ENCODE data around the gene MYLK4.

The MYLK4 gene

GRCh38 chr6:2760882-2761842 is 10.4 kb upstream of the MYLK4 start:
- H3K9me3 ChIP-seq (ENCODE audit: insufficient read depth, low read depth, low read length) = no peaks in the 10 kb centered on the region
- peak overlapping the region; percentile 56 for H3K4me2 ChIP-seq (ENCODE audit: low read depth, low read length, poor library complexity, severe bottlenecking)
- H3K9ac ChIP-seq (ENCODE audit: low read depth, low read length, poor library complexity, severe bottlenecking) = peak overlapping the region; percentile 44
- peak overlapping the region; percentile 73 for H2AFZ ChIP-seq (ENCODE audit: low read length)
- H3K9me2 ChIP-seq (replicated peaks; ENCODE audit: low read depth, low read length) = no peaks in the 10 kb centered on the region
- peaks cover under 1% of the 10 kb centered on the region for H4K20me1 ChIP-seq (ENCODE audit: insufficient read depth, low read length, poor library complexity, severe bottlenecking)
- H3K79me2 ChIP-seq (ENCODE audit: insufficient read depth, low read length) = peaks cover 7% of the 10 kb centered on the region
- TF ChIP-seq EZH2phosphoT487 (IDR thresholded peaks at IDR 0.05; ENCODE audit: borderline replicate concordance) (no peak), CTCF (conservative IDR thresholded peaks at IDR 0.05; ENCODE audit: low read length) (peak; percentile 82)
- peaks cover 14% of the 10 kb centered on the region for H3K4me1 ChIP-seq (ENCODE audit: insufficient read depth, low read length, poor library complexity, severe bottlenecking)
- no peaks in the 10 kb centered on the region for H3K36me3 ChIP-seq (ENCODE audit: insufficient read depth, low read length)
- H3K27me3 ChIP-seq (ENCODE audit: insufficient read depth, low read length, poor library complexity, severe bottlenecking) = no peaks in the 10 kb centered on the region
- H3K4me3 ChIP-seq (ENCODE audit: low read length, poor library complexity, severe bottlenecking) = peak overlapping the region; percentile 45
- H3F3A ChIP-seq (ENCODE audit: low read depth) = 0 out of 2 replicates have a peak, but pooled peaks cover 3% of the 10 kb centered on the region

GRCh38 chr6:2758980-2759379 is 8.3 kb upstream of the MYLK4 start:
- Histone ChIP-seq H3K4me3 (ENCODE audit: low read length, poor library complexity, severe bottlenecking) (no peak overlapping the region), H3K4me1 (ENCODE audit: insufficient read depth, low read length, poor library complexity, severe bottlenecking) (peaks cover 13% of the 10 kb centered on the region)

GRCh38 chr6:2756687-2757224 is 6.0 kb upstream of the MYLK4 start:
- no peaks in the 10 kb centered on the region for H3K79me2 ChIP-seq (ENCODE audit: insufficient read depth, low read length)
- H3K4me3 ChIP-seq (ENCODE audit: low read length, poor library complexity, severe bottlenecking) = no peak overlapping the region
- peaks cover 28% of the 10 kb centered on the region for H3K4me1 ChIP-seq (ENCODE audit: insufficient read depth, low read length, poor library complexity, severe bottlenecking)
- H2AFZ ChIP-seq (ENCODE audit: low read length) = no peak overlapping the region
- no peak overlapping the region for H3K4me2 ChIP-seq (ENCODE audit: low read depth, low read length, poor library complexity, severe bottlenecking)
- no peaks in the 10 kb centered on the region for H3K27me3 ChIP-seq (ENCODE audit: insufficient read depth, low read length, poor library complexity, severe bottlenecking)
- no peaks in the 10 kb centered on the region for H4K20me1 ChIP-seq (ENCODE audit: insufficient read depth, low read length, poor library complexity, severe bottlenecking)
- no peak for TF ChIP-seq CTCF (conservative IDR thresholded peaks at IDR 0.05; ENCODE audit: low read length)
- TF ChIP-seq EZH2phosphoT487 (IDR thresholded peaks at IDR 0.05; ENCODE audit: borderline replicate concordance) = no peak
- H3F3A ChIP-seq (ENCODE audit: low read depth) = peaks cover under 1% of the 10 kb centered on the region; the same call in 1 of the 2 replicates
- no peak overlapping the region for H3K9ac ChIP-seq (ENCODE audit: low read depth, low read length, poor library complexity, severe bottlenecking)
- no peaks in the 10 kb centered on the region for H3K9me2 ChIP-seq (replicated peaks; ENCODE audit: low read depth, low read length)
- H3K9me3 ChIP-seq (ENCODE audit: insufficient read depth, low read depth, low read length) = no peaks in the 10 kb centered on the region
- H3K36me3 ChIP-seq (ENCODE audit: insufficient read depth, low read length) = no peaks in the 10 kb centered on the region

More at GRCh38 chr6:2758980-2759379, 8.3 kb upstream of the MYLK4 start:
- Histone ChIP-seq H3K9me2 (replicated peaks; ENCODE audit: low read depth, low read length) (no peaks in the 10 kb centered on the region), H4K20me1 (ENCODE audit: insufficient read depth, low read length, poor library complexity, severe bottlenecking) (no peaks in the 10 kb centered on the region), H3F3A (ENCODE audit: low read depth) (no peaks in the 10 kb centered on the region), H3K27me3 (ENCODE audit: insufficient read depth, low read length, poor library complexity, severe bottlenecking) (no peaks in the 10 kb centered on the region), H2AFZ (ENCODE audit: low read length) (no peak overlapping the region), H3K36me3 (ENCODE audit: insufficient read depth, low read length) (no peaks in the 10 kb centered on the region), H3K9ac (ENCODE audit: low read depth, low read length, poor library complexity, severe bottlenecking) (no peak overlapping the region), H3K9me3 (ENCODE audit: insufficient read depth, low read depth, low read length) (no peaks in the 10 kb centered on the region), H3K79me2 (ENCODE audit: insufficient read depth, low read length) (no peaks in the 10 kb centered on the region), H3K4me2 (ENCODE audit: low read depth, low read length, poor library complexity, severe bottlenecking) (no peak overlapping the region)
- TF ChIP-seq EZH2phosphoT487 (IDR thresholded peaks at IDR 0.05; ENCODE audit: borderline replicate concordance) (no peak), CTCF (conservative IDR thresholded peaks at IDR 0.05; ENCODE audit: low read length) (no peak)

Measured in Loucy (cell line).